IMR-90 (cell line): ENCODE data around the gene ARSA. TPM values are rescaled to one million over a fixed set of nuclear protein-coding genes. Genes with fewer than 3 reads are reported as not detected.

Experiments
- ATAC-seq: fragments of 200-7000 bp; cut with Tn5 transposase; 2 replicates; pipeline ENCODE4 v1.9.1; 2020; ENCODE audit warnings: low read depth, mild to moderate bottlenecking, moderate library complexity
- BruUV-seq: library from RNA; stranded (reverse); fragments of 400-500 nt; replicated peaks from 2 replicates; lab custom pipeline; 2021; lab: Mats Ljungman, UMichigan
- CTCF ChIA-PET: fragments of 300-600 bp; formaldehyde crosslinking; extraction: SDS; loops from one replicate; lab custom pipeline; 2021; ENCODE audit warnings: antibody characterized with exemption; lab: Yijun Ruan, JAX
- POLR2A ChIA-PET: fragments of 300-600 bp; sonication (Branson Sonifier 250); formaldehyde crosslinking; loops from one replicate; lab custom pipeline; 2022; ENCODE audit warnings: antibody characterized with exemption; ENCODE audit not compliant: unreplicated experiment; lab: Charles Lee
- DNase-seq: peaks from one replicate; pipeline ENCODE4 v3.0.0; 2013
- H2AFZ ChIP-seq: replicated peaks from 2 replicates; pipeline ENCODE3; 2013; ENCODE audit warnings: low read length, mild to moderate bottlenecking; ENCODE audit not compliant: poor library complexity
- H2AK5ac ChIP-seq: 2 replicates; pipeline ENCODE4 v1.6.1; 2013; ENCODE audit warnings: low read depth, low read length, inconsistent platforms
- H2AK9ac ChIP-seq: replicated peaks from 2 replicates; pipeline ENCODE3; 2013; ENCODE audit warnings: mild to moderate bottlenecking, low read depth, low read length, moderate library complexity; ENCODE audit not compliant: poor library complexity
- H2BK120ac ChIP-seq: 2 replicates; pipeline ENCODE4 v1.6.1; 2013; ENCODE audit warnings: low read depth, low read length, inconsistent platforms
- H2BK15ac ChIP-seq: 3 replicates; pipeline ENCODE4 v1.6.1; 2013; ENCODE audit warnings: low read depth, low read length, inconsistent platforms
- H2BK20ac ChIP-seq: 2 replicates; pipeline ENCODE4 v1.6.1; 2013; ENCODE audit warnings: low read depth, mild to moderate bottlenecking, inconsistent platforms, low read length, moderate library complexity
- H2BK5ac ChIP-seq: 2 replicates; pipeline ENCODE4 v1.6.1; 2013; ENCODE audit warnings: mild to moderate bottlenecking, low read depth, low read length, inconsistent platforms; ENCODE audit not compliant: poor library complexity, severe bottlenecking
- H3K14ac ChIP-seq: replicated peaks from 2 replicates; pipeline ENCODE4 v1.6.1; 2013; ENCODE audit warnings: low read depth, low read length, inconsistent platforms
- H3K18ac ChIP-seq: 2 replicates; pipeline ENCODE4 v1.6.1; 2013; ENCODE audit warnings: low read depth, low read length, control low read depth
- H3K23ac ChIP-seq: 2 replicates; pipeline ENCODE4 v1.6.1; 2013; ENCODE audit warnings: low read depth, low read length, inconsistent platforms
- H3K27ac ChIP-seq: 2 replicates; pipeline ENCODE4 v1.5.1; 2013; ENCODE audit warnings: mild to moderate bottlenecking, control low read depth, low read length; ENCODE audit not compliant: insufficient read depth
- H3K27me3 ChIP-seq: 2 replicates; pipeline ENCODE4 v1.6.1; 2013; ENCODE audit warnings: low read length; ENCODE audit not compliant: control insufficient read depth, insufficient read depth
- H3K36me3 ChIP-seq: 2 replicates; pipeline ENCODE4 v1.6.1; 2013; ENCODE audit warnings: low read length, mixed read lengths; ENCODE audit not compliant: control insufficient read depth, insufficient read depth
- H3K4ac ChIP-seq: 2 replicates; pipeline ENCODE4 v1.6.1; 2013; ENCODE audit warnings: low read depth, low read length, inconsistent platforms
- H3K4me1 ChIP-seq: 2 replicates; pipeline ENCODE4 v1.6.1; 2013; ENCODE audit warnings: low read length, mixed read lengths; ENCODE audit not compliant: control insufficient read depth, insufficient read depth
- H3K4me2 ChIP-seq: 2 replicates; pipeline ENCODE4 v1.6.1; 2013; ENCODE audit warnings: low read depth, mild to moderate bottlenecking, control low read depth, low read length, moderate library complexity
- H3K4me3 ChIP-seq: 2 replicates; pipeline ENCODE4 v1.5.1; 2013; ENCODE audit warnings: low read depth, mild to moderate bottlenecking, control low read depth, low read length, moderate library complexity; ENCODE audit not compliant: insufficient read depth
- H3K56ac ChIP-seq: 2 replicates; pipeline ENCODE4 v1.6.1; 2013; ENCODE audit warnings: low read length, inconsistent platforms; ENCODE audit not compliant: insufficient read depth; ENCODE audit errors: extremely low read depth
- H3K79me1 ChIP-seq, 2 experiments: 2 replicates each; pipeline ENCODE4 v1.6.1; 2013; ENCODE audit warnings: low read length in 2 of 2, inconsistent platforms in 1 of 2, low read depth in 1 of 2
- H3K9ac ChIP-seq: 2 replicates; pipeline ENCODE4 v1.6.1; 2013; ENCODE audit warnings: low read depth, low read length, control low read depth
- H3K9me1 ChIP-seq: 2 replicates; pipeline ENCODE4 v1.6.1; 2013; ENCODE audit warnings: low read length, inconsistent platforms; ENCODE audit not compliant: insufficient read depth
- H3K9me3 ChIP-seq: 2 replicates; pipeline ENCODE4 v1.6.1; 2013; ENCODE audit warnings: low read length; ENCODE audit not compliant: control insufficient read depth, insufficient read depth
- H4K20me1 ChIP-seq: 2 replicates; pipeline ENCODE4 v1.6.1; 2013; ENCODE audit warnings: low read length, inconsistent platforms; ENCODE audit not compliant: insufficient read depth
- H4K5ac ChIP-seq: 2 replicates; pipeline ENCODE4 v1.6.1; 2013; ENCODE audit warnings: mild to moderate bottlenecking, low read depth, low read length, control low read depth
- H4K8ac ChIP-seq, 2 experiments: 2 replicates each; pipeline ENCODE4 v1.6.1; 2013; ENCODE audit warnings: low read depth in 2 of 2, low read length in 2 of 2, control low read depth in 1 of 2, inconsistent platforms in 1 of 2
- H4K91ac ChIP-seq: 2 replicates; pipeline ENCODE4 v1.6.1; 2013; ENCODE audit warnings: low read depth, low read length, inconsistent platforms; ENCODE audit not compliant: insufficient read depth
- BHLHE40 ChIP-seq: fragments of 150-350 bp; IDR thresholded peaks from 2 replicates; pipeline ENCODE4 v1.6.1; 2016; ENCODE audit warnings: mild to moderate bottlenecking, low read depth, low read length
- CEBPB ChIP-seq: IDR thresholded peaks from 2 replicates; pipeline ENCODE4 v1.6.1; 2012; ENCODE audit warnings: low read depth, low read length, improper control_type of control experiment
- CHD1 ChIP-seq: IDR thresholded peaks from 2 replicates; pipeline ENCODE4 v1.6.1; 2012; ENCODE audit warnings: low read depth, low read length, improper control_type of control experiment
- CTCF ChIP-seq: conservative IDR thresholded peaks from 2 replicates; pipeline ENCODE4 v1.5.1; 2012; ENCODE audit warnings: mild to moderate bottlenecking, low read depth, low read length, improper control_type of control experiment
- FOS ChIP-seq: fragments of 150-350 bp; IDR thresholded peaks from 2 replicates; pipeline ENCODE4 v1.6.1; 2016; ENCODE audit warnings: low read depth, low read length
- MAFK ChIP-seq: IDR thresholded peaks from 2 replicates; pipeline ENCODE4 v1.6.1; 2012; ENCODE audit warnings: low read depth, low read length, improper control_type of control experiment
- MAZ ChIP-seq: IDR thresholded peaks from 2 replicates; pipeline ENCODE4 v1.6.1; 2012; ENCODE audit warnings: low read depth, mild to moderate bottlenecking, low read length, improper control_type of control experiment, moderate library complexity, borderline replicate concordance
- MXI1 ChIP-seq: IDR thresholded peaks from 2 replicates; pipeline ENCODE4 v1.6.1; 2012; ENCODE audit warnings: low read depth, mild to moderate bottlenecking, low read length, moderate library complexity, borderline replicate concordance
- NFE2L2 ChIP-seq: fragments of 150-350 bp; IDR thresholded peaks from 2 replicates; pipeline ENCODE4 v1.6.1; 2016; ENCODE audit warnings: low read depth, mild to moderate bottlenecking, low read length
- POLR2A ChIP-seq: IDR thresholded peaks from 2 replicates; pipeline ENCODE4 v1.6.1; 2012; ENCODE audit warnings: mild to moderate bottlenecking, low read depth, low read length
- RAD21 ChIP-seq: IDR thresholded peaks from 2 replicates; pipeline ENCODE4 v1.6.1; 2012; ENCODE audit warnings: low read length, improper control_type of control experiment
- RFX5 ChIP-seq: IDR thresholded peaks from 2 replicates; pipeline ENCODE4 v1.8.0; 2012; ENCODE audit warnings: low read depth, mild to moderate bottlenecking, low read length, moderate library complexity
- SMC3 ChIP-seq: fragments of 150-350 bp; IDR thresholded peaks from 2 replicates; pipeline ENCODE4 v1.6.1; 2016; ENCODE audit warnings: low read depth, mild to moderate bottlenecking, antibody characterized with exemption, low read length, moderate library complexity
- USF2 ChIP-seq: fragments of 150-350 bp; IDR thresholded peaks from 2 replicates; pipeline ENCODE4 v1.6.1; 2017; ENCODE audit warnings: mild to moderate bottlenecking, antibody characterized with exemption, low read length, low read depth
- WGBS, 2 experiments: methylation state at CpG; one replicate each; pipeline versions ENCODE4 v1.1.5 to v1.1.7; 2013; ENCODE audit warnings: missing lambda C conversion rate in 2 of 2; ENCODE audit not compliant: insufficient read length in 1 of 2; ENCODE audit errors: extremely low coverage in 2 of 2; 5-methylcytosine and 5-hydroxymethylcytosine counted together
- dilution Hi-C: fragments of 300-500 bp; cut with HindIII; formaldehyde crosslinking; loops from one replicate; pipeline ENCODE4 v1.14.3; 2018; ENCODE audit warnings: low sequenced_read_pairs; ENCODE audit not compliant: unreplicated experiment
- in situ Hi-C: fragments of 300-500 bp; cut with MboI; formaldehyde crosslinking; loops from 3 replicates; pipeline ENCODE4 v1.14.3; 2019; ENCODE audit warnings: low sequenced_read_pairs, inconsistent platforms, mixed read lengths
- intact Hi-C: fragments of 100-400 bp; cut with micrococcal nuclease; formaldehyde crosslinking; loops from 2 replicates; pipeline ENCODE4 v1.10.0; 2022
- polyA plus RNA-seq, 3 experiments: library from polyadenylated mRNA; depleted of rRNA; stranded (reverse); fragments of >200 nt; gene quantifications; 2 replicates each; pipeline ENCODE4 v1.2.3, GENCODE V29; 2012; ENCODE audit warnings: low replicate concordance in 1 of 3
- total RNA-seq: library from RNA; depleted of rRNA; stranded (reverse); fragments of >200 nt; gene quantifications from 2 replicates; pipeline ENCODE4 v1.2.3, GENCODE V29; 2012

The ARSA gene
- total and polyA plus RNA-seq, 2 of the 4 experiments (the other 2 are of a cell fraction) = 3.4 to 24.2 TPM

GRCh38 chr22:50672471-50673230 lies 44.7 kb upstream of the ARSA start, which contains the start of gene SHANK3:
Gene SHANK3 (plus strand): TSS chr22:50672823.
- no peak within 1 kb of the TSS for H3K23ac ChIP-seq
- H3K4ac ChIP-seq = no peak within 1 kb of the TSS
- ChIA-PET CTCF (interaction anchor here (0.6 kb wide), 2 partner anchors 19 to 214 kb away, joined by 3 to 4 read pairs; no protein-coding TSS in a partner anchor), POLR2A (no interaction called here)
- no peaks in the 10 kb centered on the region for H3K36me3 ChIP-seq
- DNase-seq (no peak), ATAC-seq (no peak)
- H3K4me2 ChIP-seq = no peak within 1 kb of the TSS; the same call in 1 of the 2 replicates
- no peaks in the 10 kb centered on the region for H3K79me1 ChIP-seq
- peaks cover 8% of the 10 kb centered on the region for H3K9me1 ChIP-seq
- H2BK120ac ChIP-seq = no peak within 1 kb of the TSS
- no peak within 1 kb of the TSS for H2BK15ac ChIP-seq
- TF ChIP-seq MAZ (no peak), CEBPB (no peak), NFE2L2 (no peak), USF2 (no peak), BHLHE40 (no peak), CHD1 (no peak), MAFK (no peak), CTCF (no peak), FOS (no peak), MXI1 (no peak), RAD21 (no peak), SMC3 (no peak), RFX5 (no peak), POLR2A (no peak)
- H3K9ac ChIP-seq = no peak within 1 kb of the TSS
- no TSS peak for BruUV-seq
- 57% methylated on average over 7 of the region's 23 CpGs; no CpG with 5 or more reads in 1 of the 2 experiments for WGBS, 2 experiments
- no peak within 1 kb of the TSS for H2BK20ac ChIP-seq
- 0 out of 2 replicates have a peak within 1 kb of the TSS, but pooled peaks have one; percentile 2 for H3K4me3 ChIP-seq
- H4K91ac ChIP-seq = no peak within 1 kb of the TSS
- H2AK5ac ChIP-seq = no peak within 1 kb of the TSS
- no peak within 1 kb of the TSS for H2BK5ac ChIP-seq
- no peaks in the 10 kb centered on the region; the same call in 1 of the 2 replicates for H3K9me3 ChIP-seq
- dilution Hi-C loops = no loop called here
- H4K5ac ChIP-seq = no peak within 1 kb of the TSS
- in situ Hi-C loops = no loop called here
- no peak within 1 kb of the TSS for H2AK9ac ChIP-seq
- H4K8ac ChIP-seq = no peak within 1 kb of the TSS
- no peak within 1 kb of the TSS for H2AFZ ChIP-seq
- no peak within 1 kb of the TSS for H3K56ac ChIP-seq
- peaks cover 51% of the 10 kb centered on the region for H3K27me3 ChIP-seq
- no peak within 1 kb of the TSS for H3K14ac ChIP-seq
- no peaks in the 10 kb centered on the region; the same call in 1 of the 2 replicates for H4K20me1 ChIP-seq
- intact Hi-C loops = no loop called here
- H3K18ac ChIP-seq = no peak within 1 kb of the TSS
- no peak within 1 kb of the TSS for H3K27ac ChIP-seq
- no peaks in the 10 kb centered on the region; the same call in 1 of the 2 replicates for H3K4me1 ChIP-seq
